ENCODE results near the gene KRT17. TPM values are rescaled to one million over a fixed set of nuclear protein-coding genes. Genes with fewer than 3 reads are reported as not detected.

KRT17 gene
- total RNA-seq, 3 donors from 2014 or later = 1.9 to 1,676 (median 1,373) TPM

GRCh38 chr17:41633556-41634199 lies 9.3 kb upstream of the KRT17 start:
- DNase-seq (ENCODE audit: low spot score in 2 of 2) = no peak
- no peaks in the 10 kb centered on the region for H3K36me3 ChIP-seq
- H3K27me3 ChIP-seq = no peaks in the 10 kb centered on the region
- H3K4me1 ChIP-seq = peaks cover 0 to 6% of the 10 kb centered on the region in 2 donors
- H3K9me3 ChIP-seq = no peaks in the 10 kb centered on the region
- intact Hi-C loops (cut with DNase I; ENCODE audit: low total_unique reads) = loop anchor here (10.0 kb wide), 1 partner anchor 79 kb away; no protein-coding TSS in a partner anchor
- no peak for TF ChIP-seq POLR2AphosphoS5 (IDR thresholded peaks at IDR 0.05)
- TF ChIP-seq POLR2A (IDR thresholded peaks at IDR 0.05) = no peak
- TF ChIP-seq, protein P1, sequence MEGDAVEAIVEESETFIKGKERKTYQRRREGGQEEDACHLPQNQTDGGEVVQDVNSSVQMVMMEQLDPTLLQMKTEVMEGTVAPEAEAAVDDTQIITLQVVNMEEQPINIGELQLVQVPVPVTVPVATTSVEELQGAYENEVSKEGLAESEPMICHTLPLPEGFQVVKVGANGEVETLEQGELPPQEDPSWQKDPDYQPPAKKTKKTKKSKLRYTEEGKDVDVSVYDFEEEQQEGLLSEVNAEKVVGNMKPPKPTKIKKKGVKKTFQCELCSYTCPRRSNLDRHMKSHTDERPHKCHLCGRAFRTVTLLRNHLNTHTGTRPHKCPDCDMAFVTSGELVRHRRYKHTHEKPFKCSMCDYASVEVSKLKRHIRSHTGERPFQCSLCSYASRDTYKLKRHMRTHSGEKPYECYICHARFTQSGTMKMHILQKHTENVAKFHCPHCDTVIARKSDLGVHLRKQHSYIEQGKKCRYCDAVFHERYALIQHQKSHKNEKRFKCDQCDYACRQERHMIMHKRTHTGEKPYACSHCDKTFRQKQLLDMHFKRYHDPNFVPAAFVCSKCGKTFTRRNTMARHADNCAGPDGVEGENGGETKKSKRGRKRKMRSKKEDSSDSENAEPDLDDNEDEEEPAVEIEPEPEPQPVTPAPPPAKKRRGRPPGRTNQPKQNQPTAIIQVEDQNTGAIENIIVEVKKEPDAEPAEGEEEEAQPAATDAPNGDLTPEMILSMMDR (IDR thresholded peaks at IDR 0.05) = no peak
- no peak overlapping the region for H3K4me3 ChIP-seq
- H3K27ac ChIP-seq = peak overlapping the region in 1 of 2 donors; percentile 68

GRCh38 chr17:41632482-41633105 lies 8.2 kb upstream of the KRT17 start:
- peak overlapping the region in 1 of 2 donors; percentile 19 for H3K27ac ChIP-seq
- H3K4me1 ChIP-seq = peaks cover 0 to 6% of the 10 kb centered on the region in 2 donors
- no peaks in the 10 kb centered on the region for H3K36me3 ChIP-seq
- H3K9me3 ChIP-seq = no peaks in the 10 kb centered on the region
- TF ChIP-seq, protein P1 (IDR thresholded peaks at IDR 0.05) = no peak
- no peak for TF ChIP-seq POLR2A (IDR thresholded peaks at IDR 0.05)
- intact Hi-C loops (cut with DNase I; ENCODE audit: low total_unique reads) = loop anchor here (10.0 kb wide), 1 partner anchor 78 kb away; no protein-coding TSS in a partner anchor
- no peaks in the 10 kb centered on the region for H3K27me3 ChIP-seq
- no peak for DNase-seq (ENCODE audit: low spot score in 2 of 2)
- H3K4me3 ChIP-seq = no peak overlapping the region

DNA sequence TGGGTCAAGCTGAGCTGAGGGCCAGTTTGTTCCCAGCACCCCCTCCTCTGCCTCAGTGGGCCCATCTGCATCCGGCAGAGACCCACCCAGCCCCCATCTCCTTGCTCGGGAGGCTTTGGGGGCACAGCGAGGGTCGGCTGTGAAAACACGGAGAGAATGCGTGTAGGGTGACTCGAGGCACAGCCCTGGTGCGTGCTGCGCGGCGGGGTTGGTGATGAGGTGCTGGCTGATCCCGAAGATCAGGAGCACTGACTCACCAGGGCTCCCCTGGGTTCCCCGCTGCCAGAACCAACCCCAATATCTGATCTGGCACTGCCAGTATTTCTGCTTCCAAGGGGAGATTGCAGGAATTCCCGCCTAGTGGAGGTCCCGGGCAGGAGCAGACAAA lies 7.5 kb upstream of the KRT17 start:
- no peak overlapping the region for H3K4me3 ChIP-seq

DNA sequence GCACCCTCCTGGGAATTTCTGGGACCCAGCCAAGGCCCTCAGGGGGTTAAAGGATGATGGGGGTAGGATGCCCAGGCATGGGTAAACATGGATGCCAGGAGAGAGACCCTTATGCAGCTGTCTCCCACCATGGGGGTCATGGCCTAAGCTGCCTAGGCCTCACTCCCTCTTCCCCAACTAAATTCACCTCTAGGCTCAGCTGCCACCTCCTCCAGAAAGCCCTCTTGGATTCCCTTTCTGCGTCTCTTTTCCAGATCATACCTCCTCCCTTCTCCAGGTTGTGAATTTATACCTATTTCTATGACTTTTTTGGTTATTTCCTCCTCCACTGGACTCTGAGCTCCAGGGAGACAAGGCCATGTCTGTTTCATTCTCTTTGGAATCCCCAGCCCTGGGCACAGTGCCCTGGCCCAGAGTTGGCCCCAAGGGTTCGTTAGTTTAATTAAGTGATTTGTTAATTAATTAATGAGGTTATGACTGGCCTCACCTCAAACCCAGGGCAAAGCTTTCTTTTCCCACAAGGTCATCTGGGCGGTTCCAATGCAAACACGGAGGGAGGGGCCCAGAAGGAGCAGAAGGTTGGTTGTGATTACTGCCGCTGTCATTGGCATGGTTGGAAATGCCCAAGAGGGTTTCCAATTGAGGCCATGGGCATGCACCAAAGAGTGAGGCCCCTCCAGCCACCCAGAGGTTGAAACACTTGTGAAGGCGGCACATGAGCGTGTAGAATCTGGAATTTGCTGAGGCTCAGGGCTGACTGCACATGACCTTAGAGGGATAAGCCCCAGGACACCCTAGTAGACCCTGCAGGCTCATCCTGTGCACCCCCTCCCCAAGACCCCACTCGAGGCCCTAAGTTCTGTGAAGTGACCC lies 6.9 kb upstream of the KRT17 start:
- peaks cover 0 to 6% of the 10 kb centered on the region in 2 donors for H3K4me1 ChIP-seq
- H3K4me3 ChIP-seq = no peak overlapping the region
- peak in 1 of 2 donors; percentile 67 for DNase-seq (ENCODE audit: low spot score in 2 of 2)
- H3K36me3 ChIP-seq = no peaks in the 10 kb centered on the region
- H3K9me3 ChIP-seq = no peaks in the 10 kb centered on the region
- peak overlapping the region; percentile 15 to 19 for H3K27ac ChIP-seq
- no peaks in the 10 kb centered on the region for H3K27me3 ChIP-seq
- peak in 1 of 3 donors; percentile 18 for TF ChIP-seq POLR2AphosphoS5 (IDR thresholded peaks at IDR 0.05)
- TF ChIP-seq, protein P1 (IDR thresholded peaks at IDR 0.05) = no peak
- intact Hi-C loops (cut with DNase I; ENCODE audit: low total_unique reads) = loop anchor here (10.0 kb wide), 1 partner anchor 76 kb away; no protein-coding TSS in a partner anchor

More for the DNA sequence above, 7.5 kb upstream of the KRT17 start:
- DNase-seq (ENCODE audit: low spot score in 2 of 2) = no peak
- Histone ChIP-seq H3K27me3 (no peaks in the 10 kb centered on the region), H3K4me1 (peaks cover 0 to 6% of the 10 kb centered on the region in 2 donors), H3K36me3 (no peaks in the 10 kb centered on the region), H3K9me3 (no peaks in the 10 kb centered on the region), H3K27ac (peak overlapping the region in 1 of 2 donors; percentile 19)
- intact Hi-C loops (cut with DNase I; ENCODE audit: low total_unique reads) = loop anchor here (10.0 kb wide), 1 partner anchor 77 kb away; no protein-coding TSS in a partner anchor
- TF ChIP-seq, protein P1 (IDR thresholded peaks at IDR 0.05) = no peak
- no peak for TF ChIP-seq POLR2A (IDR thresholded peaks at IDR 0.05)
- no peak for TF ChIP-seq POLR2AphosphoS5 (IDR thresholded peaks at IDR 0.05)
